Skeletal muscle tissue (tissue), 4 donors: ENCODE results near the gene CASP1. TPM values are rescaled to one million over a fixed set of nuclear protein-coding genes. Genes with fewer than 3 reads are reported as not detected.

Experiments used
- H3K27ac ChIP-seq: one replicate; pipeline ENCODE4 v1.7.0; 2013; ENCODE audit warnings: mild to moderate bottlenecking, low read depth, low read length, inconsistent platforms
- H3K27me3 ChIP-seq, 3 donors: one replicate each; pipeline ENCODE4 v1.7.0; 2013; ENCODE audit warnings: low read length in 3 of 3; ENCODE audit not compliant: control insufficient read depth in 3 of 3, insufficient read depth in 3 of 3
- H3K36me3 ChIP-seq, 3 donors: one replicate each; pipeline ENCODE4 v1.7.0; 2013; ENCODE audit warnings: low read length in 3 of 3; ENCODE audit not compliant: control insufficient read depth in 3 of 3, insufficient read depth in 3 of 3
- H3K4me1 ChIP-seq, 3 donors: one replicate each; pipeline ENCODE4 v1.7.0; 2013; ENCODE audit warnings: low read length in 3 of 3, mild to moderate bottlenecking in 3 of 3; ENCODE audit not compliant: control insufficient read depth in 3 of 3, insufficient read depth in 3 of 3
- H3K4me3 ChIP-seq, 3 donors: one replicate each; pipeline ENCODE4 v1.7.0; 2013; ENCODE audit warnings: low read length in 3 of 3
- H3K9ac ChIP-seq, 3 donors: one replicate each; pipeline ENCODE4 v1.7.0; 2013; ENCODE audit warnings: low read length in 3 of 3, mild to moderate bottlenecking in 3 of 3, moderate library complexity in 2 of 3, low read depth in 1 of 3
- H3K9me3 ChIP-seq, 3 donors: one replicate each; pipeline ENCODE4 v1.7.0; 2013; ENCODE audit warnings: low read length in 3 of 3; ENCODE audit not compliant: control insufficient read depth in 3 of 3
- total RNA-seq: library from RNA; depleted of rRNA; stranded (reverse); fragments of >200 nt; gene quantifications from one replicate; pipeline ENCODE4 v1.2.3, GENCODE V29; 2014
- donor health status: Osteomylitis.

Gene CASP1
- total RNA-seq, 1 donor from 2014 or later: 11.5 TPM

- Histone ChIP-seq H3K4me3 (no peak within 1 kb of the TSS), H3K27ac (no peak within 1 kb of the TSS)
Observed at GRCh38 chr11:105023003-105023402, 11.9 kb downstream of the CASP1 start, which contains the start of gene CASP5. Gene CASP5 (minus strand): TSS chr11:105023168. CDS start chr11:105023136, 32 bp downstream.

GRCh38 chr11:105022527-105022926 lies 12.4 kb downstream of the CASP1 start:
- no peak overlapping the region for H3K9ac ChIP-seq
- H3K36me3 ChIP-seq: no peaks in the 10 kb centered on the region
- no peak overlapping the region for H3K27ac ChIP-seq
- no peaks in the 10 kb centered on the region for H3K9me3 ChIP-seq
- H3K4me1 ChIP-seq: no peaks in the 10 kb centered on the region
- H3K4me3 ChIP-seq: no peak overlapping the region
- no peaks in the 10 kb centered on the region for H3K27me3 ChIP-seq

More at GRCh38 chr11:105023003-105023402, 11.9 kb downstream of the CASP1 start, which contains the start of gene CASP5:
- Histone ChIP-seq H3K36me3 (no peaks in the 10 kb centered on the region), H3K27me3 (no peaks in the 10 kb centered on the region), H3K9ac (no peak within 1 kb of the TSS), H3K9me3 (no peaks in the 10 kb centered on the region), H3K4me1 (no peaks in the 10 kb centered on the region)

- H3K27ac ChIP-seq: no peak overlapping the region
- no peak overlapping the region for H3K4me3 ChIP-seq
- H3K4me1 ChIP-seq: no peaks in the 10 kb centered on the region
- H3K9ac ChIP-seq: no peak overlapping the region
- no peaks in the 10 kb centered on the region for H3K27me3 ChIP-seq
- no peaks in the 10 kb centered on the region for H3K9me3 ChIP-seq
- no peaks in the 10 kb centered on the region for H3K36me3 ChIP-seq
Observed at GRCh38 chr11:105007463-105007862, 27.5 kb downstream of the CASP1 start.

- Histone ChIP-seq H3K9me3 (no peaks in the 10 kb centered on the region), H3K4me3 (no peak overlapping the region), H3K27me3 (no peaks in the 10 kb centered on the region), H3K9ac (no peak overlapping the region), H3K4me1 (no peaks in the 10 kb centered on the region), H3K27ac (no peak overlapping the region), H3K36me3 (no peaks in the 10 kb centered on the region)
Observed at GRCh38 chr11:105005451-105005845, 29.5 kb downstream of the CASP1 start.

- Histone ChIP-seq H3K4me1 (no peaks in the 10 kb centered on the region), H3K9me3 (no peaks in the 10 kb centered on the region), H3K4me3 (no peak overlapping the region), H3K27me3 (no peaks in the 10 kb centered on the region), H3K36me3 (no peaks in the 10 kb centered on the region), H3K9ac (no peak overlapping the region), H3K27ac (no peak overlapping the region)
Observed at GRCh38 chr11:105004021-105004420, 30.9 kb downstream of the CASP1 start.

- Histone ChIP-seq H3K9me3 (no peaks in the 10 kb centered on the region), H3K4me3 (no peak overlapping the region), H3K4me1 (no peaks in the 10 kb centered on the region), H3K27me3 (no peaks in the 10 kb centered on the region), H3K27ac (no peak overlapping the region), H3K36me3 (no peaks in the 10 kb centered on the region), H3K9ac (no peak overlapping the region)
Observed at GRCh38 chr11:105003151-105003550, 31.8 kb downstream of the CASP1 start.

GRCh38 chr11:105000797-105001196 lies 34.1 kb downstream of the CASP1 start:
- no peaks in the 10 kb centered on the region for H3K4me1 ChIP-seq
- H3K4me3 ChIP-seq: no peak overlapping the region
- H3K36me3 ChIP-seq: no peaks in the 10 kb centered on the region
- no peaks in the 10 kb centered on the region for H3K9me3 ChIP-seq
- H3K27ac ChIP-seq: no peak overlapping the region
- no peak overlapping the region for H3K9ac ChIP-seq
- no peaks in the 10 kb centered on the region for H3K27me3 ChIP-seq

GRCh38 chr11:105000167-105000566 lies 34.8 kb downstream of the CASP1 start:
- Histone ChIP-seq H3K27ac (no peak overlapping the region), H3K9ac (no peak overlapping the region), H3K36me3 (no peaks in the 10 kb centered on the region), H3K4me3 (no peak overlapping the region), H3K27me3 (no peaks in the 10 kb centered on the region), H3K4me1 (no peaks in the 10 kb centered on the region), H3K9me3 (no peaks in the 10 kb centered on the region)

- H3K9me3 ChIP-seq: no peaks in the 10 kb centered on the region
- no peaks in the 10 kb centered on the region for H3K27me3 ChIP-seq
- no peak overlapping the region for H3K9ac ChIP-seq
- H3K4me3 ChIP-seq: no peak overlapping the region
- H3K27ac ChIP-seq: no peak overlapping the region
- no peaks in the 10 kb centered on the region for H3K36me3 ChIP-seq
- H3K4me1 ChIP-seq: no peaks in the 10 kb centered on the region
Observed at GRCh38 chr11:104999721-105000120, 35.2 kb downstream of the CASP1 start.

- Histone ChIP-seq H3K27ac (no peak overlapping the region), H3K9ac (no peak overlapping the region), H3K27me3 (no peaks in the 10 kb centered on the region), H3K36me3 (no peaks in the 10 kb centered on the region), H3K4me3 (no peak overlapping the region), H3K4me1 (no peaks in the 10 kb centered on the region), H3K9me3 (no peaks in the 10 kb centered on the region)
Observed at GRCh38 chr11:104997288-104997687, 37.7 kb downstream of the CASP1 start.

GRCh38 chr11:104995001-104995408 lies 39.9 kb downstream of the CASP1 start:
- no peak overlapping the region for H3K27ac ChIP-seq
- H3K9me3 ChIP-seq: no peaks in the 10 kb centered on the region
- H3K4me1 ChIP-seq: no peaks in the 10 kb centered on the region
- no peak overlapping the region for H3K9ac ChIP-seq
- no peaks in the 10 kb centered on the region for H3K27me3 ChIP-seq
- no peak overlapping the region for H3K4me3 ChIP-seq
- H3K36me3 ChIP-seq: no peaks in the 10 kb centered on the region
